Fibroblast of skin of left biceps (primary cell): ENCODE data around the gene F2RL1.
"Not testable (repeated sequence)": the region's sequence is repeated elsewhere in the genome, so short reads cannot be mapped to it uniquely, and the experiment has no call there.

Experiments used
- DNase-seq, 2 experiments: peaks; one replicate each; pipeline ENCODE4 v3.0.0-alpha.2; 2013; ENCODE audit warnings: low read depth in 2 of 2

The F2RL1 gene

DNA sequence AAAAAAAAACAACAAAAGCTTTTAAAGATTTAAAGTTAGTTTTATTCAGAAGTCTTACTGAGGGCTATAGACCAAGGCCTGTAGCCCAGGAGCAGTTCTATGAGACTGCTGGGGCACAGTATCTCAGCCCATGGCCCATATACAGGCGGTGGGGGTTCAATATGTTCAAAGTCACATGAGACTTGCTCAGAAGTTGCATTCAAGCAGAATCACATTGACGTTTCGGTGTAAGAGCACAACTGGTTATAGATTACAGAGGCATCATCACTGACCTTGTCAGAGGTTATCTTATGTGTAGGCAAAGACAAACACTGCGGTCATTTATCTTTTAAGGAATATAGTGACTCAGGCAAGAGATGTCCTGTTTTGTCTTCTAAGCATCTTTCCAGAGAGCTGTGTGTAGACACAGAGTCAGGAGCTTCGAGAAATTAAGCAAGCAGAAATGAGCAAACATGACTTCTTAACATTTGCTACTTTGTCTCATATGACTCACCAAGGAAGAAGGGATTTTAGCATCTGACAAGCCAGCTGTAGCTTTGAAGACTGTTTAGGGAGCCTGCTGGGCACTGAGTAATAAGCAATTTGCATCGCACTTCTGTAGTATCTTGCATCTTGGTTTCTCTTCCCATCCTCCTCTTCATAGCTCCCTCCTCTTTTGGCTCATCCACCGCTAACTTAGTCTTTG, 12.9 kb upstream of the F2RL1 start:
- peak; percentile 79 for DNase-seq

- DNase-seq: no peak
These were observed 11.5 kb upstream of the F2RL1 start for GRCh38 chr5:76807296-76807695.

DNA sequence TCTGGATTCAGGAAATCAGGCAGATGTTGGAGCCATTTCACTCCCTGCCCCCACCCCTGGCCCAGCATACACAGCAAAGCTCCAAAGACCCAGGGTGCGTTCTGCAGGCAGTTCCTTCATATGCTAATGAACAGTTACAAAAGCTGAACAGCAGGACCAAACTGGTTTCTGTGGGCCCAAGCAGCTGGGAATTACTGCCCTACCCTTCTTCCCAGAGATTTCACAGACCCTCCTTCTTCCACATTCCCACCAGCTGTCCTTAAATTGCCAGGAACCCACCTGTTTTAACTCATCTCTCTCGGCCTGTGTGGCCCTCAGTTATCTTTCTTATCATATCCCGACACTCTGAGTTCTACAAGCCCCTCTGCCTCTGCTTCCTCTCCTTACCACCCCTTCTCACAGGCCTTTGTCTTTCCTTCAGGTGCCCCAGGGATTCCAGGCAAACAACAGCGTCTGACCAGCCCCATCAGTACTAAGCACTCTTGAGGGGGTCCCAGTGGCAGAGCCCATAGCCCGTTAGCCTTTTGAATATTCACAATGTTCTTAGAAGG, 10.6 kb upstream of the F2RL1 start:
- DNase-seq: no peak

DNA sequence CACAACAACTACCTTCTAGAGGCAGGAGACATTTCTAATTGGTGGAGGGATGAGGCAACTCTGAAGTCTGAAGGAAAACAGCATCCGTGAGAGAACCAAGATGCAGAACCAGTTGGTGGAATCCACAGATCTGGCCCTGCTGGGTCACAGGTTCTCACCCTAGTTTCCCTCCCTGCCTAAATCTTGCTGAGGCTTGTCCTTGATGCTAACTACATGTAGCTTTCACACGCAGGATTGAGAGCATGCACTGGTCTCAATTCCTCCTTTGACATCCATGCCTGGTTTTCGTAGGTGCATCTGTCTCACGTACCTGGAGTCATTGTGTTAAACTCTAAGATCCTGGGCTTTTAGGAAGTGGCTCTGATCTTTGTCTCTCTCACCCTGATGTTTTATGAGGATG, 9.7 kb upstream of the F2RL1 start:
- no peak for DNase-seq

GRCh38 chr5:76810236-76810635, 8.6 kb upstream of the F2RL1 start:
- DNase-seq: no peak

- DNase-seq: no peak
These were observed 7.6 kb upstream of the F2RL1 start for GRCh38 chr5:76811214-76811613.

DNA sequence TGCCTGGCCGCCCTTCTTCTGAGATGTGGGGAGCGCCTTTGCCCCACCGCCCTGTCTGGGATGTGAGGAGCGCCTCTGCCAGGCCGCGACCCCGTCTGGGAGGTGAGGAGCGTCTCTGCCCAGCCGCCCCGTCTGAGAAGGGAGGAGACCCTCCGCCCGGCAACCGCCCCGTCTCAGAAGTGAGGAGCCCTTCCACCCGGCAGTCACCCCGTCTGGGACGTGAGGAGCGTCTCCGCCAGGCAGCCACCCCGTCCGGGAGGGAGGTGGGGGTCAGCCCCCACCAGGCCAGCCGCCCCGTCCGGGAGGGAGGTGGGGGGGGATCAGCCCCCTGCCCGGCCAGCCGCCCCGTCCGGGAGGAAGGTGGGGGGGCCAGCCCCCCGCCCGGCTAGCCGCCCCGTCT, 6.6 kb upstream of the F2RL1 start:
- not testable (repeated sequence) for DNase-seq

- peak; percentile 75 for DNase-seq
These were observed 4.8 kb upstream of the F2RL1 start for GRCh38 chr5:76813982-76814562.

DNA sequence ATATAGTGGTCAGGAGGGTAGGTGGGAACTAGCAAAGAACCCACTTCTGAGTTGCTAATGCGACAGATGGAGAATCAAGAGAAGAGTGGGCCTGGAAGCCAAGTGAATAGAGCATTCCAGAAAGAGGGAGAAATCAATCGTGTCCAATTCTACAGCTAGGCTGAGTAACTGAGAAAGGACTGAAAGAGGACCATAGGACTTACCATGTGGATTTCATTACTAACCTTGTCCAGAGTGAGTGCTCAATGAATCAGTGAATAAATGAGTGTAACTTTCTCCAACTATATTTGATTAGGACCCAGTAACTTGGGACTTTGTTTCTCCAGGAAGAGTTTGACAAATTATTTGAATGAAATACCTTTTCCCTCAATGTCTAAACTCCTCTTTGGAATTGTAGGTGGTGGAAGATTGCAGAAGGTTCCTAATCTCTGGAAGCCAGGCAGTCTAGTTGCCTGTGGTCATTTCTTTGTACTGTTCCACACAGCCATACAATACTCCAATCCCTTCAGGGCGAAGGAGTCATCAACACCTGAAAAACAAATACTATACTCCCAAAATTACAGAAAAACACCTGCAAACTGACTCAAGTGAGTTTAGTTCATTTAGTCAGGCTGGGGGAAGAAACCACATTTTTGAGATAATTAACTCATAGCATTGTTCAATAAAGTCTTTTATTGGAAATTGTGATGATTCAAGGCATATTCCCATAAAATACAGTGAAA, 2.6 kb upstream of the F2RL1 start:
- DNase-seq: no peak

DNA sequence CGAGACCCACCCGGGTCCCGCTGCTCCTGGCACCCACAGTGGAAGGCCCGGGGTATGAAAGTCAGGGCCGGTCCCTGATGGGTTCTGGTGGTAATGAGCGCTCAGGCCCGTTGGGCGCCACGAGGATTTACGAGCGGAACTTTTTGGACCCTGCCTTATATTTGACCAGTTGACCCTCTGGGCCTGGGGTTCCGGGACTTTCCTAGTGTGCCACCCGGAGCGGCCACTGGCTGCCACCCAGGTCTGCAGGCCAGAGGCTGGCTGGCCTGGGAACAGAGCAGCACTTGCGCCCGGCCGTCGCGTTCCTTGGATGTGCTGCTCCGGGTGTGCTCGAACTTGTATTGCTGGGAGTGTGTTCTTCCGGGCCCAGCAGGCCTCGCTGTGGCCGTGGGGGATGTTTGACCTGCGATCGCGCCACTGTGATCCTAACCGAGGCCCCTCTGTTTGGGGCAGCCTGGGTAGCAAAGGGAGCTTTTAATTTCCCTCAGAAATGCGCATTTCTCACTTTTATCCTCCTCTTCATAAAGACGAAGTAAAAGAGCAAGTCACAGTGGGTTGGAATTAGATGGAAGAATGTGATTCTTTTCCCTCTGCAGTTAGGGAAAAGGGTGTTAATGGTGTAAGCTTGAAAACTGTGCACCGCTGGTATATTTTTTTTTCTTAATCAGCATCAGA, 1.2 kb downstream of the F2RL1 start:
- no peak for DNase-seq

DNA sequence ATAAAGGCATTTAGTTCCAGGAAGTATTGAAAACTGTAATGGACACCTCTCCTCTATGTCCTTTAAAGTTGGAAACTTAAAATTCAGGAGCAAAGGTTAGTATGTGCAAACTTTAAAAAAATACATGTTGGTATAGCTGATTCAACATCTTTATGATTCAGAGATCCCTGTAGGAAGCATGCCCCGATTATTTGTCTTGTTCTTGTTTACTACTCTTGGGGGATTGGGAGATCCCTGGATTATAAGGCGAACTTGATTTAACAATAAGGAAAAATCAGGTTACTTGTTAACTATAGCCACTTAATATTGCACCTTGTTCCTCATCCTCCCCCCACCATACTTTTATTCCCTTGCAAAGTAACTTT, 1.7 kb downstream of the F2RL1 start:
- no peak for DNase-seq

DNA sequence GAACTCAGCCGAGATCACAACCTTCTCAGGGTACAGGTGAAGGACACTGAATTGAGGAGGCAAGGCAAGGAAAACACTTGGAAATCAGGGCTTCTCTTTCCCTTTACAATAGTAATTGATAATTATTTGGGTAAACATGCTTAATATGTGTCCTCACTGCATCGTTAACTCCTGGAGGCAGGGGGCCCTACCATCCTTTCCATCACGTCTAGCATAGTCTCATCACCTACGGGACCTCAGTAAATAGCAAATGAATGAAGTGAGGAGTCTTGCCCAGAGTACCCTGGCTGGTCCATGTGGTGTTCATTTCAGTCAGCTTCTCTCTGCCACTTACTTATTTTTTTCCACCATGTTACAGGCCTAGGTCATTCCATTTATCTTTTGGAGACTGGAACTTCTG, 2.3 kb downstream of the F2RL1 start:
- DNase-seq: no peak

DNA sequence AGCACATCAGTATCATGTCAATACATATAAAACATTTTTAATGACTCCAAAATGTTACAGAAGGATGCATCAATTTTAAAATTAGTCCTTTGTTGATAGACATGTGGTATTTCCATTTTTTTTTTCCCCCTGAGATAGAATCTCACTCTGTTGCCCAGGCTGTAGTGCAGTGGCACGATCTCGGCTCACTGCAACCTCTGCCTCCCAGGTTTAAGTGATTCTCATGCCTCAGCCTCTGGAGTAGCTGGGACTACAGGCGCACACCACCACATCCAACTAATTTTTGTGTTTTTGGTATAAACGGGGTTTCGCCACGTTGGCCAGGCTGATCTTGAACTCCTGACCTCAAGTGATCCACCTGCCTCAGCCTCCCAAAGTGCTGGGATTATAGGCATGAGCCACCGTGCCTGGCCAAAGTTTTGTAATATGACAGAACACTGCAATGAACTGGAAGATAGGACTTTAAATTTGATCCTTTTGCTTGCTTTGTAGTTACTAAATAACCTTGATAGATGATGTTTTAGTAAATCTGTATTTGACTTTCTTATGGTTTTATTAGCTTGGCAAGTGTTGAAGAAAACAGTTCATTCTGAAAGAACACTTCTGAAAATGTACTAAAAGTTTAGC, 3.4 kb downstream of the F2RL1 start:
- DNase-seq: not testable (repeated sequence)

DNA sequence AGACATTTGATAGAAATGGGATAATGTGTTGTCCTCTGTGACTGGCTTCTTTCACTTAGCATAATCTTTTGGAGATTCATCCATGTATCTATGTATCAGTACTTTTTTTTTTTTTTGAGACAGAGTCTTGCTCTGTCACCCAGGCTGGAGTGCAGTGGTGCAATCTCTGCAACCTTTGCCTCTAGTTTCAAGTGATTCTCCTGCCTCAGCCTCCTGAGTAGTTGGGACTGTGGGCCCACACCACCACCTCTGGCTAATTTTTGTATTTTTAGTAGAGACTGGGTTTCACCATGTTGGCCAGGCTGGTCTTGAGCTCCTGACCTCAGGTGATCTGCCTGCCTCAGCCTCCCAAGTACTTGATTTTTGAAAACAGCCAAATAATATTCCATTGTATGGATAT, 7.6 kb downstream of the F2RL1 start:
- DNase-seq: not testable (repeated sequence)

DNA sequence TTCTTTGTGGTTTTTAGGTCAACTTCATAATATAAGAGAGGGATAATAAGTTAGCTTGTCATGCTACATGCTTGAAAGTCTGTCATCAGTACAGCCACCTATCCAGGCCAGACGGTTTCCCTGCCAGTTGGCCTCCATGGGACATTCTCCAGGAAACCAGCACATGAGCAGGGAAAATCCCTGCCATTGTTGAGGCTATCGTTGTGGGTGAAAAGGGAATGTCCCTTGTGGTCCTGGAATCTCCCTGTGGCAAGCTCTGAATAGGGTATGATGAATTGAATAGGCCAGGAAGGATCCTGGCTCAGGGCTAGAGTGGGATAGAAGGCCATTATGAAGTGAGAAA, 12.3 kb downstream of the F2RL1 start:
- peak in 1 of 2 experiments; percentile 47 for DNase-seq

GRCh38 chr5:76836181-76836580, 17.4 kb downstream of the F2RL1 start:
- DNase-seq: no peak

DNA sequence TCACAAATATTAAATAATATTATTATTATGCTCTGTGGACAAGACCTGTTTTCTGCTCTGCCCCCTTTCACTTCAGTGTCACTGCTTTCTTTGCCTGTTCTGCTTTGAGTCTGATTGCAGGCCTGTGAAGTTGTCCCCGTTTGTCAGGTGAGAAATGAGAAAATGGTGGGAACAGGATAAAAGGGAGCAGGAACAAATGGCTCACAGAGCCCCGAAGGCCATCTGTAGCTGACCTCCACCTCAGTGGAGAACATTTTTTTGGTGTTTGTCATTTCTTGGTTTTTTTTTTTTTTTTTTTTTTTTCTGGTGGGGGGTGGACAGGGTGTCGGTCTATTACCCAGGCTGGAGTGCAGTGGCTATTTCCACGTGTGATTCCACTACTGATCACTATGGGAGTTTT, 17.8 kb downstream of the F2RL1 start:
- no peak for DNase-seq

GRCh38 chr5:76838481-76839261, 19.8 kb downstream of the F2RL1 start:
- DNase-seq: no peak

- DNase-seq: no peak
These were observed 22.5 kb downstream of the F2RL1 start for GRCh38 chr5:76841361-76841760.

DNA sequence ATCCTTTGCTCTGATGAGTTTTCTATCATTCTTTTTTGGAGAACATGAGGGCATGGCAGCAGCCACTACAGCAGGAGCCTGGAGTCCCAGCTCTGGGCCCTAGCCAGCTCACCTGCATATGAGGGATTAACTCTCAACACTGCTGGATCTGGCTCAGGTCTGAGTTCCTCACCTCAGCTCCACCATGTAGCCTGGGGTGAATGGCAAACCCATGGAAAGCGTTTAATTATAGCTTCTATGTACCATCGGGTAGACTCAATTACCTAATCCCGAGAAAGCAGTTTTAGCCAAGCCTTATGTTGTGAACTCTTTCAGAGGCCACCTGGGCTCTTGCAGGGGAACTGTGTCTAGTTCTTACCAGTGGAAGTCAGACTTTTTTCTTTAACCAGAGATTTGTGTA, 27.1 kb downstream of the F2RL1 start:
- DNase-seq: no peak
